Progenitor cell of endocrine pancreas (in vitro differentiated cells): ENCODE measurements around the gene BCHE. TPM values are rescaled to one million over a fixed set of nuclear protein-coding genes. Genes with fewer than 3 reads are reported as not detected.

Source experiments
- DNase-seq: peaks from one replicate; pipeline ENCODE4 v3.0.0; 2021; ENCODE audit warnings: low spot score; ENCODE audit not compliant: unreplicated experiment
- H3K27ac Mint-ChIP-seq: 2 replicates; pipeline ENCODE4 v1.8.0; 2021; ENCODE audit warnings: mild to moderate bottlenecking, moderate library complexity, mixed read lengths
- H3K27me3 Mint-ChIP-seq: 2 replicates; pipeline ENCODE4 v1.8.0; 2021; ENCODE audit warnings: mixed read lengths
- H3K36me3 Mint-ChIP-seq: 2 replicates; pipeline ENCODE4 v1.8.0; 2022; ENCODE audit warnings: mixed read lengths; ENCODE audit not compliant: insufficient read depth
- H3K4me1 Mint-ChIP-seq: 2 replicates; pipeline ENCODE4 v1.8.0; 2021; ENCODE audit warnings: low read depth, mixed read lengths
- H3K4me3 Mint-ChIP-seq: 2 replicates; pipeline ENCODE4 v1.8.0; 2021; ENCODE audit warnings: low read depth, mild to moderate bottlenecking, moderate library complexity, mixed read lengths
- H3K9me3 Mint-ChIP-seq: 2 replicates; pipeline ENCODE4 v1.8.0; 2021; ENCODE audit warnings: low read depth, mixed read lengths
- CTCF ChIP-seq: fragments of 200-600 bp; sonication (generic); IDR thresholded peaks from one replicate; pipeline ENCODE4 v1.5.0; 2021; ENCODE audit warnings: antibody characterized with exemption, mild to moderate bottlenecking; ENCODE audit not compliant: unreplicated experiment
- long read RNA-seq: library from polyadenylated mRNA; unstranded; transcript quantifications from one replicate; pipeline ENCODE4 v2.0.0, GENCODE V29; 2020
- total RNA-seq: library from RNA; stranded (reverse); gene quantifications from 2 replicates; pipeline ENCODE4 v1.2.1, GENCODE V29; 2021

BCHE gene
- total RNA-seq: 1.1 and 2.1 TPM in 2 replicates
- long read RNA-seq, transcript BCHE-201 (4 exons, 2,454 nt): major isoform, 8 of 10 reads
- long read RNA-seq, partial matches to known transcripts: 2 of 10 reads
- long read RNA-seq, other reads (novel, unspliced or antisense): 0 of 10 reads

DNA sequence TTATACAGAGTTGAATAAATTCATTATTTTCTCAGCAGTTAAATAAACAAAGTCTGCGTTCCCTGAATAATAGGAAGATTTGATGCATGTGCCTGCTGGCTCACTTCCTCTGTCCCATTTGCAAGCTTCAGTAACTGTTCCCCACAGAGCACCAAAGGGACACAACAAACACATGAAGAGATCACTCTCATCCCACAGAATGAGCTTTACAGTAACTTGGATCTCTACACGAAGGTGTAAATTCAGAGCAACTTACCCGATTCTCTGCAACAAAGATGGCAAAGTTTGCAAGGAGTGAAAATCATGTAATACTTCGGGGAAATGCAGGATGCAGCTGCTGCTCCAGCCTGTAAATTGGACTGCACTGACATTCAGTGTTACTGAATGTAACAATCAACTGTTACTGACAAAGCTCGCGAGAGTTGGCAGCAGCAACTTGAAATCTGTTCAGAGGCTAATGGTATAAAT lies at the start of gene BCHE:
Gene BCHE, minus strand, starts transcription at position 366 of the 468 bp plus-strand sequence. CDS start 6,390 bp downstream, outside the sequence.
- H3K4me3 Mint-ChIP-seq: no peak within 1 kb of the TSS
- H3K27me3 Mint-ChIP-seq: no peaks in the 10 kb centered on the region
- no peaks in the 10 kb centered on the region for H3K9me3 Mint-ChIP-seq
- no peaks in the 10 kb centered on the region for H3K36me3 Mint-ChIP-seq
- no peak for TF ChIP-seq CTCF
- no peak for DNase-seq
- no peaks in the 10 kb centered on the region for H3K4me1 Mint-ChIP-seq
- H3K27ac Mint-ChIP-seq: no peak within 1 kb of the TSS

DNA sequence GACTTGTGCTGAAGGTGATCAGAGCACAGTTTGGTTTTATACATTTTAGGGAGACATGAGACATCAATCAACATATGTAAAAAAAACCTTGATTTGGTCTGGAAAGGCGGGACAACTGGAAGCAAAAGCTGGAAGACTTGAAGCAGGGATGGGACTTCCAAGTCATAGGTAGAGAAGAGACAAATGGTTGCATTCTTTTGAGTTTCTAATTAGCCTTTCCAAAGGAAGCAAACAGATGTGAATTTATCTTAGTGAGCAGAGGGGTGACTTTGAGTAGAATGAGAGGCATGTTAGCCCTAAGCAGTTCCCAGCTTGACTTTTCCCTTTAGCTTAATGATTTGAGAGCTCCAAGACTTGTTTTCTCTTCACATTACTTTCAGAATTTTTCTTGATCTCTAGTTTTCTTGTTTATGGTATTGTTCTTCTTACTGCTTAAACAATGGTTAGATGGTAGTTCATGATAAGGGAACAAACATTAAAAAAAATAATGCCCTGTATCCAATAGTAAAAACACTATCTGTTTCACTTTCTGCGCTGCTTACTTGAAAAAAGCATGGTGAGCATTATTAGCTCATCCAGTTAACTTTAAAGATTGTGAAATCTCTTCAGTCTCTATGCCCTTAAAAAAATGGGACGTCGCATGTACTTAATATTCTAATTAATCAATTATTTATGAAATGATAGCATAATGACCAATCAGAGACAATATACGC lies 48.5 kb upstream of the BCHE start:
- no peak overlapping the region for H3K4me3 Mint-ChIP-seq
- no peak for DNase-seq
- H3K27me3 Mint-ChIP-seq: no peaks in the 10 kb centered on the region
- H3K9me3 Mint-ChIP-seq: no peaks in the 10 kb centered on the region
- no peaks in the 10 kb centered on the region for H3K4me1 Mint-ChIP-seq
- no peak overlapping the region for H3K27ac Mint-ChIP-seq
- H3K36me3 Mint-ChIP-seq: no peaks in the 10 kb centered on the region
- no peak for TF ChIP-seq CTCF

DNA sequence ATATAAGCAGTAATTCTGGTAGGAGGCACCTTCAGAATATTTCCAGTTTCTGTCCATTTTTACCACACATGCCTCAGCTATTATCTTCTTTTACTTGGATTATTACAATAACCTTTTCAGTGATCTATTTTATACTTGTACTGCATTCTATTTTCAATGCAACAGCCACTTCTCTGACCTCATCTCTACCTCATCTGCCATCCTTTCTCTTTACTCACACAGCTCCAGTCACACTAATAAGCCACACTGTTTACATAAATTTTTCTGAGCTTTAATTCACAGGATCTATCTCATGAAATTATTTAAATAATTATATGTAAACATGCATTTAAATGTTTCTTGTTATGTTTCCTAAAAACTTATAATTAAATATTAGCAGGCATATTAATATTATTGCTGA lies 47.3 kb upstream of the BCHE start:
- no peak for TF ChIP-seq CTCF
- Mint-ChIP-seq H3K27me3 (no peaks in the 10 kb centered on the region), H3K36me3 (no peaks in the 10 kb centered on the region), H3K4me1 (no peaks in the 10 kb centered on the region), H3K9me3 (no peaks in the 10 kb centered on the region), H3K27ac (no peak overlapping the region), H3K4me3 (no peak overlapping the region)
- no peak for DNase-seq

- no peaks in the 10 kb centered on the region for H3K4me1 Mint-ChIP-seq
- no peak for TF ChIP-seq CTCF
- H3K27ac Mint-ChIP-seq: no peak overlapping the region
- H3K9me3 Mint-ChIP-seq: no peaks in the 10 kb centered on the region
- DNase-seq: no peak
- no peaks in the 10 kb centered on the region for H3K27me3 Mint-ChIP-seq
- H3K36me3 Mint-ChIP-seq: no peaks in the 10 kb centered on the region
- H3K4me3 Mint-ChIP-seq: no peak overlapping the region
These were observed 46.7 kb upstream of the BCHE start for GRCh38 chr3:165883863-165884478.

DNA sequence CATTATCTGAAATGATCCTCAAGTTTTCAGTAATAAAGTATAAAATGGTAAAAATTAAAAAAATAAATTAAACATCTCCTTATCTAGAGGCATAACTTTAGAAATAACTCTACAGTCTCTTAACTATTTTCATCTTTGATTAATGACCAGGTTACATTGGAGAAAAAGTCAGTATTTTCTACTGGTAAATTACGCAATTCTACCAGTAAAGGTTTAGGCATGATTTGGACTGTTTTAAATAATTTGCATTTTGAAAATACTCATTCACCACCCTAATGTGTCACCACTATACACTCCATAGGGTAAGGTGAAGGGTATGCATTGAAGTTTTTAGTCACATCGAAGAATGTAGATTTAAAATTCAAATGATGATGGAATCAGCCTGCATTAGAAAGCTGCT lies 45.9 kb upstream of the BCHE start:
- DNase-seq: no peak
- TF ChIP-seq CTCF: no peak
- H3K36me3 Mint-ChIP-seq: no peaks in the 10 kb centered on the region
- no peaks in the 10 kb centered on the region for H3K4me1 Mint-ChIP-seq
- no peak overlapping the region for H3K27ac Mint-ChIP-seq
- no peak overlapping the region for H3K4me3 Mint-ChIP-seq
- no peaks in the 10 kb centered on the region for H3K9me3 Mint-ChIP-seq
- no peaks in the 10 kb centered on the region for H3K27me3 Mint-ChIP-seq
